HAP-1 (cell line): ENCODE data around the gene DPP4.

Experiments used
- DNase-seq, 2 experiments: peaks; one replicate each; pipeline ENCODE4 v3.0.0-alpha.2; 2016 to 2020; ENCODE audit warnings: low spot score in 2 of 2
- H3K27me3 ChIP-seq: fragments of 250-450 bp; sonication (Bioruptor Pico); 2 replicates; pipeline ENCODE4 v1.5.1; 2020; ENCODE audit warnings: low read depth, mild to moderate bottlenecking, moderate library complexity
- H3K36me3 ChIP-seq: fragments of 250-450 bp; sonication (Bioruptor Pico); replicated peaks from 2 replicates; pipeline ENCODE4 v1.5.1; 2020; ENCODE audit warnings: mild to moderate bottlenecking
- H3K4me1 ChIP-seq: fragments of 250-450 bp; sonication (Bioruptor Pico); 2 replicates; pipeline ENCODE4 v1.5.1; 2020; ENCODE audit warnings: mild to moderate bottlenecking
- H3K4me3 ChIP-seq: fragments of 250-450 bp; sonication (Bioruptor Pico); 2 replicates; pipeline ENCODE4 v1.5.1; 2020; ENCODE audit warnings: mild to moderate bottlenecking, moderate library complexity
- H3K9me3 ChIP-seq: fragments of 250-450 bp; sonication (Bioruptor Pico); 2 replicates; pipeline ENCODE4 v1.5.1; 2020; ENCODE audit warnings: mild to moderate bottlenecking, moderate library complexity
- in situ Hi-C: fragments of 300-500 bp; cut with MboI; formaldehyde crosslinking; loops from 3 replicates; pipeline ENCODE4 v1.14.3; 2020; ENCODE audit warnings: low sequenced_read_pairs, inconsistent platforms, mixed read lengths

DPP4 gene

GRCh38 chr2:162074928-162075688, 1.1 kb upstream of the DPP4 start:
- Histone ChIP-seq H3K36me3 (no peaks in the 10 kb centered on the region), H3K27me3 (peaks cover 7% of the 10 kb centered on the region; the same call in 1 of the 2 replicates), H3K4me3 (no peak overlapping the region), H3K9me3 (no peaks in the 10 kb centered on the region; the same call in 1 of the 2 replicates), H3K4me1 (peaks cover 8% of the 10 kb centered on the region)
- in situ Hi-C loops, result no loop called here
- DNase-seq, result no peak

GRCh38 chr2:162074632-162074895, 549 bp upstream of the DPP4 start:
- no peak for DNase-seq
- H3K4me3 ChIP-seq, result peak overlapping the region; percentile 40; the same call in 1 of the 2 replicates
- no peaks in the 10 kb centered on the region for H3K36me3 ChIP-seq
- H3K27me3 ChIP-seq, result peaks cover 7% of the 10 kb centered on the region; the same call in 1 of the 2 replicates
- H3K9me3 ChIP-seq, result no peaks in the 10 kb centered on the region; the same call in 1 of the 2 replicates
- H3K4me1 ChIP-seq, result peaks cover 8% of the 10 kb centered on the region
- in situ Hi-C loops, result no loop called here

- H3K9me3 ChIP-seq, result no peaks in the 10 kb centered on the region
- H3K4me3 ChIP-seq, result peak overlapping the region; percentile 40
- DNase-seq, result peak; percentile 9 to 21
- in situ Hi-C loops, result no loop called here
- H3K36me3 ChIP-seq, result no peaks in the 10 kb centered on the region
- H3K27me3 ChIP-seq, result peaks cover 7% of the 10 kb centered on the region; the same call in 1 of the 2 replicates
- peaks cover 8% of the 10 kb centered on the region for H3K4me1 ChIP-seq
Measured at GRCh38 chr2:162072976-162073887, 783 bp downstream of the DPP4 start.

- H3K4me3 ChIP-seq, result no peak overlapping the region
Measured at GRCh38 chr2:162072181-162072702, 1.8 kb downstream of the DPP4 start.

DNA sequence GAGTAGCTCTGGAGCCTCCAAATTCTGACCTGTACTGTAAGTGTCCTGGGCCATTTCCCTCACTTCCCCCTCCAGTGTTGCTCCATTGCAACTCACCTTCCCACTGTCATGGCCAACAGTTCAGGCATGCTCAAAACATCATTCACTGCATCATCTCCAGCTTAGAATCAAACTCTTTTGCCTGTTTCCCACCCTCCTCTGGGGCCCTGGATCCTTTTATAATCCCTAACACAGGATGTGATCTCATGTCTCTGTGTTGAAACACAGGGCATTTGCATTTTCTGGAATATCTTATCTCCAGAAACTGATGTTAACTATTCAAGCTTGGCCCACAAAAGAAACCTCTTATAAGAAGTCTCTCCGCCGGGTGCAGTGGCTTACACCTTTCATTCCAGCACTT, 3.0 kb downstream of the DPP4 start:
- Histone ChIP-seq H3K36me3 (no peaks in the 10 kb centered on the region), H3K9me3 (no peaks in the 10 kb centered on the region), H3K4me1 (peaks cover 8% of the 10 kb centered on the region), H3K27me3 (peaks cover 7% of the 10 kb centered on the region; the same call in 1 of the 2 replicates), H3K4me3 (no peak overlapping the region)
- in situ Hi-C loops, result no loop called here
- no peak for DNase-seq

More at GRCh38 chr2:162072181-162072702, 1.8 kb downstream of the DPP4 start:
- no peaks in the 10 kb centered on the region for H3K9me3 ChIP-seq
- no peaks in the 10 kb centered on the region for H3K36me3 ChIP-seq
- H3K4me1 ChIP-seq, result peaks cover 8% of the 10 kb centered on the region
- no peak for DNase-seq
- in situ Hi-C loops, result no loop called here
- peaks cover 7% of the 10 kb centered on the region; the same call in 1 of the 2 replicates for H3K27me3 ChIP-seq

- DNase-seq, result no peak
- peaks cover 7% of the 10 kb centered on the region; the same call in 1 of the 2 replicates for H3K27me3 ChIP-seq
- no peak overlapping the region for H3K4me3 ChIP-seq
- in situ Hi-C loops, result no loop called here
- no peaks in the 10 kb centered on the region for H3K36me3 ChIP-seq
- H3K9me3 ChIP-seq, result no peaks in the 10 kb centered on the region
- peaks cover 8% of the 10 kb centered on the region for H3K4me1 ChIP-seq
Measured at GRCh38 chr2:162070228-162070936, 3.6 kb downstream of the DPP4 start.

- in situ Hi-C loops, result no loop called here
- DNase-seq, result no peak
- Histone ChIP-seq H3K36me3 (no peaks in the 10 kb centered on the region), H3K27me3 (peaks cover 7% of the 10 kb centered on the region; the same call in 1 of the 2 replicates), H3K4me3 (no peak overlapping the region), H3K9me3 (no peaks in the 10 kb centered on the region), H3K4me1 (peaks cover 2% of the 10 kb centered on the region)
Measured at GRCh38 chr2:162069267-162069903, 4.6 kb downstream of the DPP4 start.

GRCh38 chr2:162067596-162067995, 6.4 kb downstream of the DPP4 start:
- Histone ChIP-seq H3K9me3 (no peaks in the 10 kb centered on the region), H3K4me1 (no peaks in the 10 kb centered on the region), H3K27me3 (no peaks in the 10 kb centered on the region), H3K4me3 (no peak overlapping the region), H3K36me3 (no peaks in the 10 kb centered on the region)
- no peak for DNase-seq
- in situ Hi-C loops, result no loop called here

DNA sequence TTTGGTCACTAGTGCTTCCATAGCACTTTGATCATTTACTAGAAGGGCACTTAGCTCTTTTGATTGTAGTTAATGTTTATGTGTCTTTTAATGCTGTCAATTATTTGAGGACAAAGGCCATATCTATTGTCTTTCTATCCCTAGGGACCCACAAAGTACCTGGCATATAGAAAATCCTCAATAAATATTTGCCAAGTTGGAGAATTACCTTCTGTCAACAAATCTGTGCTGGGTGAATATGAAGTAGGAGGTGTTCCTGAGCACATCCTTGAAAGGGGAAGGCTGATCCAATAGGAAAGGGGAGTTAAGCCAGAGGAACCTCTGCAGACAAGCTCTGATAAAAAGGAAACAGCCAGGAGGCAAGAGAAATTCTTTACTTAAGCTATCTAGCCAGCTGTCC, 8.2 kb downstream of the DPP4 start:
- Histone ChIP-seq H3K4me1 (no peaks in the 10 kb centered on the region), H3K27me3 (no peaks in the 10 kb centered on the region), H3K9me3 (no peaks in the 10 kb centered on the region), H3K36me3 (no peaks in the 10 kb centered on the region), H3K4me3 (no peak overlapping the region)
- no peak for DNase-seq
- in situ Hi-C loops, result no loop called here

GRCh38 chr2:162063899-162064298, 10.1 kb downstream of the DPP4 start:
- H3K36me3 ChIP-seq, result no peaks in the 10 kb centered on the region
- H3K4me1 ChIP-seq, result no peaks in the 10 kb centered on the region
- no peaks in the 10 kb centered on the region for H3K9me3 ChIP-seq
- in situ Hi-C loops, result no loop called here
- no peaks in the 10 kb centered on the region for H3K27me3 ChIP-seq
- DNase-seq, result no peak
- no peak overlapping the region for H3K4me3 ChIP-seq

DNA sequence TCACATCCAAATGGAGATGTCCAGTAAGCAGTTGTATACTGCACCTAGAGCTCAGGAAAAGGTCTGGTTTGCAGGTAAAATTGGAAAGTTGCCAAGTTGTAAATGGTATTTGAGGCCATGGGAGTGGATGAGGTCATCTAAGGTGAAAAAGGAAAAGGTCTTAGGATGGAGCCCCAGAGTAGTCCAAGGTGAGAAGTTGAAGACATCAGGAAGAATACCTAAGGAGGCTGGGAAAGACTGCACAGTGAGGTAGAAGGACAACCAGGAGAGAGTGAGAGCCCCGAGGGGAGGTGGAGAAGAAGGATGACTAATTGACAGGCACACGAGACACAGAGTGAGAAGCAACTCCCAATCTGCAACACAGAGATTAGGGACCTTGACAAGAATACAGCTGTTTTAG, 10.7 kb downstream of the DPP4 start:
- no peak overlapping the region for H3K4me3 ChIP-seq
- H3K27me3 ChIP-seq, result no peaks in the 10 kb centered on the region
- no peaks in the 10 kb centered on the region for H3K4me1 ChIP-seq
- DNase-seq, result no peak
- no peaks in the 10 kb centered on the region for H3K36me3 ChIP-seq
- in situ Hi-C loops, result no loop called here
- no peaks in the 10 kb centered on the region for H3K9me3 ChIP-seq

DNA sequence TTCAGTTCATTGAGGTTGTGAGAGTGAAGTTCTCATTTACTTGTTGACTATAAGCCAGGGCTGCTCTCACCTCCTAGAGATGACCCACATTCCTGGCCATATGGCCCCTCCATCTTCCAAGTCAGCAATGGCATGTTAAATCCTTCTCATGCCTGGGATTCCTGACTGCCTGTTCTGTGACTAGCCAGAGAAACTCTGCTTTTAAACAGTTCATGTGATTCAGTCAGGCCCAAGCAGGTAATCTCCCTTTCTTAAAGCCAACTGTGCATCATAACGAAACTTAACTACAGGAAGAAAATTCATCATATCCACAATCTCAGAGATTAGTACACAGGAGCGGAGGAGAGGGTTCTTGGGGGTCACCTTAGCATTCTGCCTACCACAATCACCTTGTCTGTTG, 11.5 kb downstream of the DPP4 start:
- no peaks in the 10 kb centered on the region for H3K27me3 ChIP-seq
- in situ Hi-C loops, result no loop called here
- H3K36me3 ChIP-seq, result no peaks in the 10 kb centered on the region
- DNase-seq, result no peak
- no peaks in the 10 kb centered on the region for H3K4me1 ChIP-seq
- H3K4me3 ChIP-seq, result no peak overlapping the region
- no peaks in the 10 kb centered on the region for H3K9me3 ChIP-seq

DNA sequence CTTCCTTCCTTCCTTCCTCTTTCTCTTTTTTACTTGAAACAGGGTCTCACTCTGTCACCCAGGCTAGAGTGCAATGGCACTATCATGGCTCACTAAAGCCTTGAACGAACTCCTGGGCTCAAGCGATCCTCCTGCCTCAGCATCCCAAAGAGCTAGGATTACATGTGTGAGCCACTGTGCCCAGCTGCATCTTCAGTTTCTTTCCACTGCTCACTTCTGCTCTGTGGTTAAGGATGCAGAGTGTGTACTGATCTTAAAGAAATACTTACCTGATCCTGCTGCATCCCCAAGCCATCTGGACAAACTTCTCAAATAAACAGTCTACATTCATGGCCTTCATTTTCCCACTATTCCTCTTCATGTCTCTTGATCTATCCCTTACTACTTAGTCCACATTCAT, 13.0 kb downstream of the DPP4 start:
- DNase-seq, result no peak
- Histone ChIP-seq H3K9me3 (0 out of 2 replicates have a peak, but pooled peaks cover 3% of the 10 kb centered on the region), H3K4me3 (no peak overlapping the region), H3K4me1 (no peaks in the 10 kb centered on the region), H3K36me3 (no peaks in the 10 kb centered on the region), H3K27me3 (no peaks in the 10 kb centered on the region)
- in situ Hi-C loops, result no loop called here
